Measurements from ENCODE around the gene AUTS2. TPM values are rescaled to one million over a fixed set of nuclear protein-coding genes. Genes with fewer than 3 reads are reported as not detected.

Gene AUTS2
- total and polyA plus RNA-seq, 2 of the 8 experiments (the other 6 are each of a cell fraction or from before 2014, with no cell fraction given), result 25.9 to 101 TPM

DNA sequence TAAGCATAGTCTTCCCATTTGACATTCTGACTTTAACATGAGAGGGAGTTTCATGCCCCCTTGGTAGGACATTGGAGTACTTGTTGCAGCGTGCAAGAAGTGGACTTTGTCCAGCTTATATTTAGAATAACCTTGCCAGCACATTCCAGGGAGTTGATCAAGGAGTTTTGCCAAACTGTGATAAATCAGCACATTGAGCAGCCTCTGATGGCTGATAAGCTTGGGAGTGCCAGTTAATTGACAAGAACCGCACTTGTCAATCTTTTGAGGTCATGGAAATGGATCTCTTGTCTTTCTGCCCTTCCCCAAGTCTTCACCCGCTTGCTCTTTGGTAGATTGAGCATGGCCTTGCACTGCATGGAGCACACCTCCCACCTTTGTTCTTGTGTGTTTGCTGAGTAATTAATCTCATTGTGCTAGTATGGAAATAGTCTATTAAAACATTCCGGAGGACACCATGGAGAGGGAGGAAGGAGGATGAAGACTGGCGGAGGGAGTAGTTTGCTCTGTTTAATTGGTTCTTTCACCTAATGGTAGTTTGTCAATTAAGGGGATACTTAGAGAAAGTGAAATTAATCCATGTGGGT is 865.2 kb downstream of the AUTS2 start:
- ChIA-PET CTCF (ENCODE audit: partially characterized antibody) (interaction anchor here (0.8 kb wide), 1 partner anchor 8 kb away, joined by 3 read pairs; no protein-coding TSS in a partner anchor), POLR2A (ENCODE audit: partially characterized antibody) (no interaction called here)
- no peak overlapping the region for H4K91ac ChIP-seq (replicated peaks; ENCODE audit: insufficient read length, low read length)
- H3K14ac ChIP-seq (ENCODE audit: insufficient read length), result no peak overlapping the region
- no peaks in the 10 kb centered on the region for H3K9me3 ChIP-seq (ENCODE audit: insufficient read depth in 2 of 2, low read depth in 1 of 2, low read length in 1 of 2)
- FAIRE-seq, result no peak
- no peak overlapping the region; a peak in 1 of 7 replicates for H3K9ac ChIP-seq (replicated peaks in 1 of 4; ENCODE audit: extremely low read depth in 1 of 4, low read depth in 3 of 4, low read length in 3 of 4)
- H3K18ac ChIP-seq (ENCODE audit: extremely low read depth, low read length), result no peak overlapping the region
- no peak overlapping the region for H2AK5ac ChIP-seq (ENCODE audit: low read depth, low read length)
- no peak overlapping the region for H4K5ac ChIP-seq (ENCODE audit: insufficient read length, low read depth, low read length)
- H2BK20ac ChIP-seq (ENCODE audit: low read length), result no peak overlapping the region
- no peak overlapping the region for H3K23ac ChIP-seq (ENCODE audit: insufficient read length)
- H3K4me3 ChIP-seq (ENCODE audit: extremely low read depth in 1 of 4, insufficient read depth in 2 of 4, low read depth in 3 of 4, low read length in 4 of 4), result no peak overlapping the region
- no peak overlapping the region for H2BK120ac ChIP-seq (replicated peaks; ENCODE audit: low read depth, low read length)
- no peaks in the 10 kb centered on the region for H3K4me1 ChIP-seq (replicated peaks in 1 of 4; ENCODE audit: control insufficient read depth in 3 of 4, insufficient read depth in 4 of 4, low read length in 3 of 4)
- H3K4me2 ChIP-seq (ENCODE audit: insufficient read depth in 1 of 2, low read depth in 2 of 2, low read length in 2 of 2), result no peak overlapping the region
- H3K27ac ChIP-seq (ENCODE audit: low read depth, low read length), result no peak overlapping the region
- H2BK15ac ChIP-seq (ENCODE audit: low read length), result no peak overlapping the region
- no peaks in the 10 kb centered on the region for H3K36me3 ChIP-seq (ENCODE audit: control insufficient read depth in 2 of 4, insufficient read depth in 4 of 4, low read length in 3 of 4)
- H4K20me1 ChIP-seq (replicated peaks in 1 of 2; ENCODE audit: control insufficient read depth in 1 of 2, insufficient read depth in 2 of 2, low read length in 2 of 2), result no peaks in the 10 kb centered on the region
- H3K56ac ChIP-seq (replicated peaks; ENCODE audit: insufficient read length, low read depth, low read length), result no peak overlapping the region
- 94% methylated on average over 5 of the region's 5 CpGs; no CpG with 5 or more reads in 1 of the 2 experiments for whole genome bisulfite sequencing, 2 experiments (ENCODE audit: extremely low coverage in 1 of 2, insufficient coverage in 1 of 2, insufficient read length in 1 of 2, insufficient replicate concordance in 2 of 2, low coverage in 1 of 2, low lambda C conversion rate in 2 of 2, missing lambda C conversion rate in 1 of 2)
- H3K79me2 ChIP-seq (ENCODE audit: control insufficient read depth in 1 of 2, insufficient read depth in 2 of 2, low read length in 2 of 2), result no peaks in the 10 kb centered on the region
- TF ChIP-seq ATF2 (IDR thresholded peaks at IDR 0.05; ENCODE audit: low read length), result no peak
- no peak for TF ChIP-seq EGR1 (IDR thresholded peaks at IDR 0.05; ENCODE audit: borderline replicate concordance, low read depth, low read length)
- no peak for TF ChIP-seq E2F6 (IDR thresholded peaks at IDR 0.05)
- TF ChIP-seq SIX5 (IDR thresholded peaks at IDR 0.05; ENCODE audit: low read depth, low read length), result no peak
- H4K8ac ChIP-seq (ENCODE audit: extremely low read depth, insufficient read depth, low read length), result no peak overlapping the region
- no peak overlapping the region for H2BK12ac ChIP-seq (ENCODE audit: low read depth, low read length)
- no peaks in the 10 kb centered on the region for H3K27me3 ChIP-seq (replicated peaks in 1 of 4; ENCODE audit: control insufficient read depth in 3 of 4, extremely low read depth in 1 of 4, insufficient read depth in 3 of 4, low read length in 3 of 4)
- H2AFZ ChIP-seq (ENCODE audit: low read length), result no peak overlapping the region
- H3K4ac ChIP-seq (replicated peaks; ENCODE audit: insufficient read length, low read depth, low read length), result no peak overlapping the region
- no peaks in the 10 kb centered on the region for H3K79me1 ChIP-seq (ENCODE audit: low read depth, low read length)
- H3K23me2 ChIP-seq (ENCODE audit: low read depth, low read length), result no peaks in the 10 kb centered on the region
- no peak for DNase-seq (ENCODE audit: low read depth in 1 of 2, low spot score in 2 of 2)
- no peak overlapping the region for H2BK5ac ChIP-seq (ENCODE audit: low read depth, low read length)
